HG03045 (cell line): Measurements from ENCODE around the gene INHBC.
A peak's percentile ranks its signal among the peaks of the same experiment; 100 is the strongest.
"Not testable (repeated sequence)": the region's sequence is repeated elsewhere in the genome, so short reads cannot be mapped to it uniquely, and the experiment has no call there.

Experiments used
- ATAC-seq: cut with Tn5 transposase; IDR thresholded peaks from one replicate; pipeline ENCODE4 v1.9.1; 2021; ENCODE audit warnings: mild to moderate bottlenecking, moderate library complexity; ENCODE audit not compliant: unreplicated experiment

INHBC gene

DNA sequence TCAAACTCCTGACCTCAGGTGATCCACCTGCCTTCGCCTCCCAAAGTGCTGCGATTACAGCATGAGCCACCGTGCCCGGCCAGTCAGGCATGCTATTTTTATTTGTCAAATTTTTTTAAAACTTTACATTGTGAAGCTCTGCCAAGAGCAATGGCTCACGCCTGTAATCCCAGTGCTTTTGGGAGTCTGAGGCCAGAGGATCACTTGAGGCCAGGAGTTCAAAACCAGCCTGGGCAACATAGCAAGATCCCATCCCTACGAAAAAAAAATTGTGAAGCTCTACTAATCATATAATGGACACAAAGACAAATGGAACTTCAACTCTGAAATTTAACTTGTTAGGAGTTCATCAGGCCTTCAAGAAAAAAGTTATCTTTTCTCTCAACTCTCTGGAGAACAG, 5.6 kb upstream of the INHBC start:
- no peak for ATAC-seq

DNA sequence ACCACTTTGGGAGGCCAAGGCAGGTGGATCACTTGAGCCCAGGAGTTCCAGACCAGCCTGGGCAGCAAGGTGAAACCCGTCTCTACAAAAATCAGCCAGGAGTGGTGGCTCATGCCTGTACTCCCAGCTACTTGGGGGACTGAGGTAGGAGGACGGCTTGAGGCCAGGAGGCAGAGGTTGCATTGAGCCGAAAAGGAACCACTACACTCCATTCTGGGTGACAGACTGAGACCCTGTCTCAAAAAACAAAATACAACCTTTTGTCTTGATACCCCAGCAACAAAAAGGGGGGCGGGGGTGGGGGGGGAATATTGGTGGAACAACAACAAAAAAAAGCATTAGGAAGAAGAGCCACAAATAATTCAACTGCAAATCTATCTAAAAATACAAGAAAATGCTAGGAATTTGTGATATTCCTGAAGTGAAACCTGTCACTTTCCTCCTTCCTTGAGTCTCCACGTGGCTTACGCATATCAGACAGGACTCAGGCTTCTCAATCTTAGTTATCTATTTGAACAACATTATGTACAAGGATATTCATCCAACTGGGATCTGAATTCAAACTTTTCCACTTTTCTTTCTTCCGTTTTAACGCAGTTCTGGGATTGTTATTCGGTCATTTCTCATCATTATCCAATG, 5.0 kb upstream of the INHBC start:
- ATAC-seq: no peak

GRCh38 chr12:57430112-57430930, 4.3 kb upstream of the INHBC start:
- peak; percentile 60 for ATAC-seq

DNA sequence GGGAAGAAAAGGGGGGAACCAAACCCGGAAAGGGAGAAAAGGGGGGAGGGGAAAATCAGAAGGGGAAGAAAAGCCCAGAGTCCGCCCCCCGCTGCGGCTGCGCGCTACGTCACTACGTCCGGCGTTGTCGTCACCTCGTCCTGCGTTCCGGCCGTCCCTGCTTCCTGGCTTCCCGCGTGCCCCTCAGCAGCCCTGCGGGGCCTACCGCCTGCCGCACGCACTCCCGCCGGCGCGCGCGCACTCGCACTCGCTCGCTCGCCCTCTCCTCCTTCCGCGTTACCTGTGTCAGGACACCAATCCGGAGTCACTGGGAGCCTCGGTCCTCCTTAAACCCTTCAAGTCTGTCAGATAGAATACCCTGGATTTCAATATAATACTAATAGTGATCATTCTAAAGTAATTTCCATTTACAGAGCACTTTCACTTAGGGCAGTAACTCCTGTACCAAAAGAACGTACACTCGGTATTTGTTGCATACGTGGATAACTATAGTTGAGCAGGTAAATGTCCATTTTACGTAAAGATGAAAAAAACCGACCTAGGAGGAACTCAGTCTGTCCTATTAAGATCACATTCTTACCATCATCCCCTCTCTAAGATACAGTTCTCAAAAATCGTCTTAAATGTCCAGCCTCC, 3.5 kb upstream of the INHBC start, which contains the start of gene R3HDM2:
Gene R3HDM2, minus strand, starts transcription at position 113 of the 636 bp plus-strand sequence. CDS start 120,615 bp downstream, outside the sequence.
- peak; percentile 94 for ATAC-seq

DNA sequence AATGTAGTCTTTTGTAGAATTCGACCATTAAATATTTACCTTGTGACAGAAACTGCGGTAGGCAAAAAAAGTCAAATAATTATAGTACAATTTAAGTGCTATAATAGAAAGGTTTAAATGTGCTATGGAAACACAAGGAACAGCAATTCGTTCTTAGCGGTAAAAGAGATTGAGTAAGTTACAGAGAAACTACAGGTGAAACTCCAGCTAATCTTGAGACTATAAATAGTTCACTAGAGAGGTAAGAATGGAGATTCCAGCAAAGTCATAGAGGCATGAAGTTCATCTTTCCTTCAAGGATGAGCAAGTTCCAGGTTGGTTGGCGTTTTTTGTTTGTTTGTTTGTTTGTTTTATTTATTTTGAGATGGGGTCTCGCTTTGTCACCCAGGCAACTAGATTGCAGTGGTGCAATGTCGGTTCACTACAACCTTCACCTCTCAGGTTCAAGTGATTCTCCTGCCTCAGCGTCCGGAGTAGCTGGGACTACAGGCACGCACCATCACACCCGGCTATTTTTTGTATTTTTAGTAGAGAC, 2.9 kb upstream of the INHBC start:
- no peak for ATAC-seq

GRCh38 chr12:57433370-57433769, 1.2 kb upstream of the INHBC start:
- ATAC-seq: no peak

GRCh38 chr12:57435293-57435692, 709 bp downstream of the INHBC start:
- ATAC-seq: no peak

GRCh38 chr12:57438400-57438799, 3.8 kb downstream of the INHBC start:
- no peak for ATAC-seq

GRCh38 chr12:57439762-57440266, 5.2 kb downstream of the INHBC start:
- ATAC-seq: no peak

- ATAC-seq: not testable (repeated sequence)
Observed at GRCh38 chr12:57441393-57441792, 6.8 kb downstream of the INHBC start.

GRCh38 chr12:57441846-57442427, 7.4 kb downstream of the INHBC start:
- no peak for ATAC-seq

- not testable (repeated sequence) for ATAC-seq
Observed at GRCh38 chr12:57444337-57444736, 9.8 kb downstream of the INHBC start.

GRCh38 chr12:57444744-57445143, 10.2 kb downstream of the INHBC start:
- ATAC-seq: no peak

- ATAC-seq: no peak
Observed at GRCh38 chr12:57446292-57446960, 11.8 kb downstream of the INHBC start.

- no peak for ATAC-seq
Observed at GRCh38 chr12:57448669-57449068, 14.1 kb downstream of the INHBC start.

DNA sequence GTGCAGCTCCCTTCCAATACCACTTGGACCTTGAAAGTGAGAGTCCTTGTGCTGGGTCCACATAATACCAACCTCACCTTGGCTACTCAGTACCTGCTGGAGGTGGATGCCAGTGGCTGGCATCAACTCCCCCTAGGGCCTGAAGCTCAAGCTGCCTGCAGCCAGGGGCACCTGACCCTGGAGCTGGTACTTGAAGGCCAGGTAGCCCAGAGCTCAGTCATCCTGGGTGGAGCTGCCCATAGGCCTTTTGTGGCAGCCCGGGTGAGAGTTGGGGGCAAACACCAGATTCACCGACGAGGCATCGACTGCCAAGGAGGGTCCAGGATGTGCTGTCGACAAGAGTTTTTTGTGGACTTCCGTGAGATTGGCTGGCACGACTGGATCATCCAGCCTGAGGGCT, 14.8 kb downstream of the INHBC start:
- ATAC-seq: no peak

DNA sequence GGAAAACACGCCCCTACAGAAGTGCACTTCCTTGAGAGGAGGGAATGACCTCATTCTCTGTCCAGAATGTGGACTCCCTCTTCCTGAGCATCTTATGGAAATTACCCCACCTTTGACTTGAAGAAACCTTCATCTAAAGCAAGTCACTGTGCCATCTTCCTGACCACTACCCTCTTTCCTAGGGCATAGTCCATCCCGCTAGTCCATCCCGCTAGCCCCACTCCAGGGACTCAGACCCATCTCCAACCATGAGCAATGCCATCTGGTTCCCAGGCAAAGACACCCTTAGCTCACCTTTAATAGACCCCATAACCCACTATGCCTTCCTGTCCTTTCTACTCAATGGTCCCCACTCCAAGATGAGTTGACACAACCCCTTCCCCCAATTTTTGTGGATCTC, 15.5 kb downstream of the INHBC start:
- ATAC-seq: no peak

DNA sequence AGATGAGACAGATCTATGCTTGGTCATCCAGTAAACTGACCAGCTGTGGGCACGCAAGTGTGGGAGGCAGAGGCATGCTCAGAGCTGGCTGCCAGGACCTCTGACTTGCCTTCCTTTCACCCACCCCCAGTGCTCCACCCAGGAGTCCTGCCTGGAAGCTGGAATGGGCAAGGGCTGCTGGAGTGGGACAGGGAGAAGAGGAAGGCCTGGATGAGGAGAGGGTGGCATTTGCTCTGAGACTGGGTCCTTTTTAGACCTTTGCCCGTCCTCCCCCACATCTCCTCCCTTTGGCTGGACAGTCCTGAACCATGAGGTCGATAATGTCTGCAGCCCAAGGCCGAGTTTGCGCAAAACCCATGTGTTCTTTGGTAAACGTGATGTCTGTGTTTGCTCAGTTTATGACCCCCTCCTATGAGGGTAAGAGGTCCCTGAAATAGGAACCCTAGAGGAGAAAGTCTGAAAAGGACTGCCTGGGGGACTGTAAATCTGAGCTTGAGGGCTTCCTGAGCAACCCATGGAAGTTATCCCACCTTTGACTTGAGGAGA, 16.7 kb downstream of the INHBC start:
- no peak for ATAC-seq

DNA sequence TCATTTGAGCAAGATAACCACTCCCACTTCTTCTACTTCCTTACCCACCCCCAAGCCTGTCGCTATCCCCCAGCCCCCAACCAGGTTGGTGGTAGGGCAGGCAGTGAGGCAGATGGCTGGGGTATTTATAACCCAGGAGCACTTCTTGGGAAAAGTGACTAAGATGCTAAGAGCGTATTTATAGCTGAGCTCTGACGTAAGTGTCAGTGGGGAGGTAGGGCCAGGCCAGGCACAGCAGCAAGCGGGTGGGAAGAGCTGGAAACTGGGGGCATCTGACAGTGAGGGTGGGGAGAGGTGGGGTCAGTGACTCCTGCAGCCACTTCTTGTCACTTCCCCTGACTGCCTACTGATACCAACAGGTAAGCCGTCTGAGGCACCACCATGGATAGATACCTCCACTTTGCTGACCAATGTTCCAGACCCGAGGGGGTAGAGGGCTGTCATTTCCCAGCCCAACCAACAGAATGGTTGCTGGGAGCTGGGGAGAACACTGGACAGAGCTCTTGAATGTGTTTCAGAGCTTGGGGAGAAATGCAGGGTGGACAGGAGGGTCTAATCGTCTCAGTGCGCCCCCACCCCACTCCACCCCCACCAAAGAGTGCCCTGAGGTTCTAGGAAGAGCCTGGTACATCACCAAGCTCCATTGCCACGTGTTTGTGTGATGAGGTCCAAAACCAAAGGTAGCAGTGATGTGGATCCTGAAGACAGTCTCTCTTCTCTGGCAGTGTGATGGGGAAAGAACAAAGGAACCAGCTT, 17.8 kb downstream of the INHBC start:
- ATAC-seq: no peak
